Neural cell (in vitro differentiated cells): ENCODE data around the gene CPEB1. TPM values are rescaled to one million over a fixed set of nuclear protein-coding genes. Genes with fewer than 3 reads are reported as not detected.

Experiments used
- H2AFZ ChIP-seq: fragments of 200-600, 300-800 bp; sonication (generic), shearing (Covaris generic); 2 replicates; pipeline ENCODE4 v1.6.0; 2014; ENCODE audit warnings: low read depth, mild to moderate bottlenecking, antibody characterized with exemption, low read length, moderate library complexity
- H3F3A ChIP-seq: fragments of 200-600 bp; shearing (Covaris generic); 2 replicates; pipeline ENCODE4 v1.6.1; 2016; ENCODE audit warnings: mild to moderate bottlenecking, moderate library complexity, mixed read lengths, antibody characterized with exemption, low read length; ENCODE audit not compliant: insufficient read depth, poor library complexity, severe bottlenecking
- H3K27ac ChIP-seq: fragments of 200-600, 300-800 bp; sonication (generic), shearing (Covaris generic); 2 replicates; pipeline ENCODE4 v1.5.1; 2014; ENCODE audit warnings: mild to moderate bottlenecking, low read length, moderate library complexity
- H3K27me3 ChIP-seq: fragments of 300-800, 200-600 bp; sonication (generic), shearing (Covaris generic); 2 replicates; pipeline ENCODE4 v1.6.0; 2014; ENCODE audit warnings: mild to moderate bottlenecking, low read depth, low read length, moderate library complexity; ENCODE audit not compliant: insufficient read depth
- H3K36me3 ChIP-seq: fragments of 300-800, 200-600 bp; sonication (generic), shearing (Covaris generic); 2 replicates; pipeline ENCODE4 v1.5.1; 2014; ENCODE audit warnings: mild to moderate bottlenecking, antibody characterized with exemption, low read length, moderate library complexity; ENCODE audit not compliant: insufficient read depth
- H3K4me2 ChIP-seq: fragments of 300-800, 200-600 bp; sonication (generic), shearing (Covaris generic); 2 replicates; pipeline ENCODE4 v1.6.0; 2014; ENCODE audit warnings: mild to moderate bottlenecking, low read length
- H3K4me3 ChIP-seq: fragments of 300-800, 200-600 bp; sonication (generic), shearing (Covaris generic); 2 replicates; pipeline ENCODE4 v1.5.1; 2014; ENCODE audit warnings: mild to moderate bottlenecking, low read length, moderate library complexity
- H3K79me2 ChIP-seq: fragments of 200-600 bp; shearing (Covaris generic); replicated peaks from 2 replicates; pipeline ENCODE4 v1.6.0; 2014; ENCODE audit warnings: mild to moderate bottlenecking, low read length, moderate library complexity; ENCODE audit not compliant: insufficient read depth
- H3K9ac ChIP-seq: fragments of 300-800, 200-600 bp; sonication (generic), shearing (Covaris generic); 2 replicates; pipeline ENCODE4 v1.6.1; 2016; ENCODE audit warnings: mild to moderate bottlenecking, low read length, mixed read lengths
- H3K9me2 ChIP-seq: fragments of 200-600 bp; shearing (Covaris generic); 2 replicates; pipeline ENCODE4 v1.6.1; 2016; ENCODE audit warnings: mild to moderate bottlenecking, low read length, mixed read lengths; ENCODE audit not compliant: insufficient read depth
- H3K9me3 ChIP-seq: fragments of 200-600, 300-800 bp; sonication (generic), shearing (Covaris generic); 2 replicates; pipeline ENCODE4 v1.6.1; 2016; ENCODE audit warnings: mild to moderate bottlenecking, mixed run types, low read length, moderate library complexity, mixed read lengths
- H4K20me1 ChIP-seq: fragments of 200-600 bp; shearing (Covaris generic); 2 replicates; pipeline ENCODE4 v1.6.1; 2016; ENCODE audit warnings: mild to moderate bottlenecking, mixed run types; ENCODE audit not compliant: insufficient read depth
- EP300 ChIP-seq: fragments of 450-650 bp; conservative IDR thresholded peaks from 2 replicates; pipeline ENCODE4 v1.6.1; 2014; ENCODE audit warnings: antibody characterized with exemption, mild to moderate bottlenecking, moderate library complexity; ENCODE audit not compliant: poor library complexity, severe bottlenecking
- EZH2 ChIP-seq: fragments of 200-600, 300-800 bp; shearing (Covaris generic), sonication (generic); IDR thresholded peaks from 2 replicates; pipeline ENCODE4 v1.6.1; 2014; ENCODE audit warnings: antibody characterized with exemption, low read length, borderline replicate concordance, mild to moderate bottlenecking; ENCODE audit not compliant: insufficient read depth, poor library complexity, severe bottlenecking
- MXI1 ChIP-seq: fragments of 450-650 bp; conservative IDR thresholded peaks from 2 replicates; pipeline ENCODE4 v1.6.1; 2014; ENCODE audit warnings: antibody characterized with exemption, mild to moderate bottlenecking; ENCODE audit not compliant: poor library complexity, severe bottlenecking
- POLR2AphosphoS5 ChIP-seq: IDR thresholded peaks from 2 replicates; pipeline ENCODE4 v1.6.1; 2012
- RAD21 ChIP-seq: fragments of 450-650 bp; conservative IDR thresholded peaks from 2 replicates; pipeline ENCODE4 v1.6.1; 2014; ENCODE audit warnings: antibody characterized with exemption, mild to moderate bottlenecking, moderate library complexity
- REST ChIP-seq: IDR thresholded peaks from 2 replicates; pipeline ENCODE4 v1.6.1; 2012; ENCODE audit warnings: borderline replicate concordance
- SMC3 ChIP-seq: fragments of 450-650 bp; conservative IDR thresholded peaks from 2 replicates; pipeline ENCODE4 v1.6.1; 2014; ENCODE audit warnings: antibody characterized with exemption, mild to moderate bottlenecking, moderate library complexity; ENCODE audit not compliant: poor library complexity
- TAF1 ChIP-seq: IDR thresholded peaks from 2 replicates; pipeline ENCODE4 v1.6.1; 2012; ENCODE audit warnings: low read depth
- polyA plus RNA-seq: library from polyadenylated mRNA; depleted of rRNA; stranded (reverse); fragments of >200 nt; gene quantifications from 2 replicates; pipeline ENCODE4 v1.2.3, GENCODE V29; 2014

The CPEB1 gene
- polyA plus RNA-seq, 1 donor from 2014 or later, result 0.61 TPM

GRCh38 chr15:82649226-82649999 lies 2.2 kb upstream of the CPEB1 start:
- H3K4me3 ChIP-seq, result no peak overlapping the region

DNA sequence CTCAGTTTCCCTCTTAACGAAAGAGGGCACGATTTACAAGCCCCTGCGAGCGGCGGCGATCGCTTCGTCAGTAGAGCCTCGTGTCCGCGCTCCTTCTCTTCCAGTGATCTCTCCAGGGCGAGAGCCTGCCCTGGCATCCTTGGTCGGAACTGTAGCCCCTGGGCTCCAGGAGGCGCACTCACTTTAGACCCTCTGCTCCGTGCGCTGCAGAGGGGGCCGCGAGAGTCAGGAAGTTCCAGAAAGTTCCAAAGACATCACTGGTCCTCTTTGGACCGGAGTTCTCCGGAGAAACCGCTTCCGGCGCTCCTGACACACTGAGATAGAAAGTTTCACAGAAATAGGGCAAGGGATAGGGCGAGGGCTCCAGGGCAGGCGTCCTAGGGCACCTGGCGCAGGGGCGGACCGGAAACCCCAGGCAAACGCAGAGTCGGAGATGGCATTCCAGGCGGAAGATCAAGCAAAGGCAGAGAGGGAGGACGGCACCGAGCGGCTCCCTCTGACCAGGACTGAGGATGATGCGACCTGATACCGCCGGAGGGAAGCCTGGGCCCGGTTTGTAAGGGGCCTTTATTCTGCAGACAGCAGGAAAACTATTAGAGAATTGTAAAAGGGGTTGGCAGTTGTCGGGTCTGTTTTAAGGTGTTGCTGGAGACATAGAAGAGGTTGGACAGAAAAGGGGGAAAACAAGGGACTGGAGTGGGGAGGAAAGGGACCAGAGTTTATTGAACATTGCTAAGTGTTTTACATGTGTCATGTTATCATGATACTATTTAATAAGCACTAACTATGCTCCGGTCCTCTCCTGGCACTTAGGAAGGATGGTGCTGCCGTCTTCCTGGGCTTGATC lies 1.3 kb upstream of the CPEB1 start:
- H3K4me3 ChIP-seq, result peak overlapping the region; percentile 65
- H3K27me3 ChIP-seq, result peaks cover 65% of the 10 kb centered on the region
- no peaks in the 10 kb centered on the region for H4K20me1 ChIP-seq
- H3K9ac ChIP-seq, result no peak overlapping the region
- H3K36me3 ChIP-seq, result no peaks in the 10 kb centered on the region
- no peaks in the 10 kb centered on the region for H3F3A ChIP-seq
- no peak overlapping the region for H2AFZ ChIP-seq
- no peak for TF ChIP-seq RAD21
- no peak for TF ChIP-seq REST
- no peak for TF ChIP-seq POLR2AphosphoS5
- no peak for TF ChIP-seq EZH2
- TF ChIP-seq TAF1, result no peak
- no peak for TF ChIP-seq EP300
- no peak for TF ChIP-seq SMC3
- no peaks in the 10 kb centered on the region for H3K9me3 ChIP-seq
- H3K4me2 ChIP-seq, result no peak overlapping the region
- H3K27ac ChIP-seq, result no peak overlapping the region
- H3K79me2 ChIP-seq, result no peaks in the 10 kb centered on the region
- no peaks in the 10 kb centered on the region for H3K9me2 ChIP-seq

More at GRCh38 chr15:82649226-82649999, 2.2 kb upstream of the CPEB1 start:
- Histone ChIP-seq H3K4me2 (no peak overlapping the region), H4K20me1 (no peaks in the 10 kb centered on the region), H3K27ac (no peak overlapping the region), H3K27me3 (peaks cover 72% of the 10 kb centered on the region), H3K9me2 (no peaks in the 10 kb centered on the region), H3K36me3 (no peaks in the 10 kb centered on the region), H2AFZ (no peak overlapping the region), H3K9ac (no peak overlapping the region), H3F3A (no peaks in the 10 kb centered on the region), H3K79me2 (no peaks in the 10 kb centered on the region), H3K9me3 (no peaks in the 10 kb centered on the region)
- TF ChIP-seq MXI1, result no peak
- no peak for TF ChIP-seq REST
